GM18868 (cell line): ENCODE measurements around the gene BMP3.

Experiments used
- ATAC-seq: cut with Tn5 transposase; IDR thresholded peaks from one replicate; pipeline ENCODE4 v1.9.1; 2021; ENCODE audit warnings: mild to moderate bottlenecking, moderate library complexity; ENCODE audit not compliant: unreplicated experiment

BMP3 gene

GRCh38 chr4:81095389-81095788 lies 64.9 kb downstream of the BMP3 start:
- ATAC-seq: no peak

DNA sequence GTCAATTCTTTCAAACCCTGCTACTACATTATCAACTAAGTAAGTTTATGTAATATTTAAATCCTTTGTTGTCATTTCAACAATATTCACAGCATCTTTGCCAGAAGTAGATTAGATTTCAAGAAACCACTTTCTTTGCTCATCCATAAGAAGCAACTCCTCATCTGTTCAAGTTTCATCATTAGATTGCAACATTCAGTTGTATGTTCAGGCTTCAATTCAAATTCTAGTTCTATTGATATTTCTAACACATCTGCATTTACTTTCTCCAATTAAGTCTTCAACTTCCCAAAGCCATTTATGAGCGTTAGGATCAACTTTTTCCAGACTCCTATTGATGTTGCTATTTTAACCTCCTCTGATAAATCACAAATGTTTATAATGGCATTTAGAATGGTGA lies 66.1 kb downstream of the BMP3 start:
- ATAC-seq: no peak

DNA sequence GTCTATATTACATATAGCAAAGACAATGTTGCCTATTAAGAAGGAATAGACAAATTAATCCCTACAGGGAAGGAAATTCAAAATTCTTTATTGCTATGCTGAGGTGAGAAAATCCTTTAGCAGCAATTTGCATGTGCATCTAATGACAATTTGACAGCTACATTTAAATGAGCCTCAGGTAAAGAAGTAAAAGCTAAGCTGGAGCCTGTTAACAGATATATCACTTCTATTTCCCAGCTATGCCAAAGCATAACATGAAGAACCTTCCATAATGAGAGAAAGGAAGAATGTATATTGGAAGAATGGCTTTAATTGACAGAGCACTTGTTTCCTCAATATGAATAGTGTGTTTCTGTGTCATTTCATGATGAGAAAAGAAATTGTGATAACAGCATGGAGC lies 71.6 kb downstream of the BMP3 start:
- no peak for ATAC-seq

DNA sequence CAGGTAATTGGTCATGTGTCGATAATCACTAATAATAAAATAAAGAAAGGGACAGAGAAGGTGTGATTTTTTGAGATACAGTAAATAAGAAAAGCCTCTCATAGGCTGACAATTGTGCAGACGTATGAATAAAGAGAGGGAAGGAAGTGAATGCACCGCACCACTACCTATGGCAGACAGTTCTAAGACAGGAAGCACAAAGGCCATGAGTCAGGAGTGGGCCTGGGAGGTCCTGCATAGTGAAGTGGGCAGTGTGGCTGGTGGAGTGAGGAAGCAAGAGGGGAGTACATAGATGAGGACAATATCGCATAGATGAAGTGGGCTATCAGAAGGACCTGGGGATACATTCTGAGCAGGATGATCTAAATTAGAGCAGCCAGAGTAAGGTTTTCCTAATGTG lies 75.6 kb downstream of the BMP3 start:
- ATAC-seq: no peak
